ENCODE measurements around the gene CA5A.
"Not testable (repeated sequence)": the region's sequence is repeated elsewhere in the genome, so short reads cannot be mapped to it uniquely, and the experiment has no call there.

The CA5A gene

GRCh38 chr16:87861300-87862099 is 74.8 kb downstream of the CA5A start:
- DNase-seq, result not testable (repeated sequence)

GRCh38 chr16:87860553-87861299 is 75.6 kb downstream of the CA5A start:
- DNase-seq, result no peak

- not testable (repeated sequence) for DNase-seq
Observed at GRCh38 chr16:87858151-87858993, 78.0 kb downstream of the CA5A start.

DNA sequence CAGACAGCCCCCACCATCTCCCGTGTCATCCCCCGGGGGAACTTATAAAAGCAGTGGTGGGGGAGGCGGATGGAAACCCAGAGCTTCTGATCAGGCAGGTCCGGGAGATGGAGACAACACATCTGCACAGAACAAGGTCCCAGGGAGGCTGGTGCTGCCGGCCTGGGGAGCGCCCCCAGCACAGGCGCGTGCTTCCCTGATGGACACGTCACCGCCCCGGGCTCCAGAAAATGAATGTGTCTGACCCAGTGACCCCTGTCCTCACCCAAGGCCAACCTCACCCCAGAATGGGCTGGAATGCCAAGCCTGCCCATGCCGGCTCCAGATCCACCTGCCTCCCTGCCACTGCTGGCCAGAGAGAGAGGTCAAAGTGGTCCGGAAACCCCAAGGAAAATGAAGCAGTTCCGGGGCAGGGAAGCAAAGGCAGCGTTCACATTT is 79.5 kb downstream of the CA5A start:
- no peak for DNase-seq

- DNase-seq, result no peak
Observed at GRCh38 chr16:87855852-87856715, 80.2 kb downstream of the CA5A start.

DNA sequence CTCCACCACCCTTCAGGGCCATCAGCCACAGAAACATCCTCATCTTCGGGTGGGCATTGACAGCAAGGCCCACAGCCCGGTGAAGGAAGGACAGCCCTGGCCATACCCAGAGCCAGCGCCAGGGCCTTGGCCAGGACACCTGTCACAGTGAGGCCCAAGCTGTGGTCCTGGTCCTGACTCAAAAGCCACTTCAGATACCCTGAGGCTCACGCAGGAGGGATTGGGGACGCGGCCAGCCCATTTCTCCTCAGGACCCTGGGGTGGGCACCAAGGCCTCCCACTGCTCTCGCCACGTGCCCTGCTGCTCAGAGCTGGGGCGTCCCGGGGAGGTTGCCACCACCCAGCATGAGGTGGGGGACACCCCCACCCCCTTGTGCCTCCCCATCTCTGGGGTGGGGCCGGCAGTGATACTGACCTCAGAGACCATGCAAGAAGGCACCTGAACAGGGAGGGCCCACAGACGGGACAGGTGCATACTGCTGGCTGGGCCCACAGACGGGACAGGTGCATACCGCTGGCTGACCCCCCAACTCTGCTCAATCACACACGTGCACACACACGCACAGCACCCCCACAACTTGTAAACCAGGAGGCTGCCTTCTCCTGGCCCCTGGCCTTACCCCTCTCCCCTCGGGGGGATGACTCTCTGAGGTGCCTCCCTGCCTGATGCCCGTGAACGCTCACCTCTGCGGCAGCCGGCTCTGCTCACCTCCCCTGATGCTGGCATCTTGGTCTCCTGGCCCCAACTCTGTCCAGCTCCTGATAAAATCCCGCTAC is 81.2 kb downstream of the CA5A start:
- DNase-seq, result no peak

GRCh38 chr16:87854053-87854906 is 82.0 kb downstream of the CA5A start:
- no peak for DNase-seq

- no peak for DNase-seq
Observed at GRCh38 chr16:87853411-87854052, 82.8 kb downstream of the CA5A start.

DNA sequence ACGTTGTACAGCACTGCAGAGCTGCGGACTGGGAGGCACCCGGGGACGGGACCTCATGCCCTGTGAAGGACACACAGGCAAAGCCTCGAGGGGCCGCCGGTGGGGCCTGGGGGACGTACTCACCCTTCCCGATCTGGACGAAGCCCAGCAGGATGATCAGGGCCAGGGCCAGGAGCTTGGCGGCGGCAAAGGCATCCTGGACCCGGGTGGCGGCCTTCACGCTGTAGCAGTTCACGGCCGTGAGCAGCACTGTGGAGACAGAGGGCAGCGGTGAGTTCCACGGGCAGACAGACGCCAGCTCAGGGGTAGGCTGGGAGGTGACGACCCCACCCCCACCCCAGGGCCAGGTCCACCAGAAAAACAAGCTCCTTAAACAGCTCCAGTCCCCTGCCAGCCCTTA is 84.7 kb downstream of the CA5A start:
- no peak for DNase-seq

DNA sequence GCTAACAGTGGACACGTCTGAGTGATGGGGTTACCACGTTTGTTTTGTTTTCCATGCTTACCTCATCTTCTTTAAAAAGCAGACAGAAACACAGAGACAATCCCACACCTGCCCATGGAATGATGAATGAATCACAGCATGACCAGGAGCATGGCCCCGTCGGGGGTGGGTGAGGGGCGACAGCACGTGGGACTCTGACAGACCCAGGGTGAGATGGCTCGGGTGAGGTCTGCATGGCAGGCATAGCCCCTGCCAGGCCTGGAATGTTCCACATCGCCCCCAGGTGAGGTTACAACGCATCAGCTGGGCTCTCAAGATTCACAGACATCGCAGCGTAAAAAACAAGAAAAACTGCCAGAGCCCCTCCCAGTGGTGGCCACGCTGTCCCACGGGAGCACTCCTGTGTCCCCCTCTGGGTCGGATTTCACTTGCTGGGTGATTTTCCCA is 85.2 kb downstream of the CA5A start:
- DNase-seq, result no peak

GRCh38 chr16:87850009-87851006 is 86.0 kb downstream of the CA5A start:
- no peak for DNase-seq

DNA sequence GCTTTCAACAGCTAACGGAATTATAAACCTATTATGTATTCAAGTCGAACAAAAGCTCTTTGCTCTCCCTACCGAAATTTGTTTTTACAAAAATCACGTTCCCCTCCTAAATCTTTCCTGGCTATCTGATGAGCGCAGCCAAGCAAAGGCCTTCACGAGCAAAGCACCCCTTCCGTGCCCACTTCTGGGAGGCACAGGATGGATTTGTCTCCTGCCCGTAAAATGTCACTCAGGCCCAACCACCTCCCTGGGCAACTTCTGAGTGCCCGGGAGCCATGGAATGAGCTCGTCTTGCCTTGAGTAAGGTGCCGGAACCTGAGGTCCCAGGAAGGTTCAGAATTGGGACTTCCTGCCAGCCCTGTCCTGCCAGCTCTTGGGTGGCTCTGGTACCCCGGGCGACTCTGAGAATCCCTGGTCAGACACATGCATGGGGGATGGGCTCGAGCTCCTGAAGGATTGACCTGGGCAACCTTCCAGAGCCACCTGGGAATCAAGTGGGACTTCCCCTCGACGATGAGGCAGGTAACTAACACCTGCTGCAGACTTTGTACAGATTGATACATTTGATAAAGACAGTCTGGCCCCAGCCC is 86.8 kb downstream of the CA5A start:
- DNase-seq, result no peak

DNA sequence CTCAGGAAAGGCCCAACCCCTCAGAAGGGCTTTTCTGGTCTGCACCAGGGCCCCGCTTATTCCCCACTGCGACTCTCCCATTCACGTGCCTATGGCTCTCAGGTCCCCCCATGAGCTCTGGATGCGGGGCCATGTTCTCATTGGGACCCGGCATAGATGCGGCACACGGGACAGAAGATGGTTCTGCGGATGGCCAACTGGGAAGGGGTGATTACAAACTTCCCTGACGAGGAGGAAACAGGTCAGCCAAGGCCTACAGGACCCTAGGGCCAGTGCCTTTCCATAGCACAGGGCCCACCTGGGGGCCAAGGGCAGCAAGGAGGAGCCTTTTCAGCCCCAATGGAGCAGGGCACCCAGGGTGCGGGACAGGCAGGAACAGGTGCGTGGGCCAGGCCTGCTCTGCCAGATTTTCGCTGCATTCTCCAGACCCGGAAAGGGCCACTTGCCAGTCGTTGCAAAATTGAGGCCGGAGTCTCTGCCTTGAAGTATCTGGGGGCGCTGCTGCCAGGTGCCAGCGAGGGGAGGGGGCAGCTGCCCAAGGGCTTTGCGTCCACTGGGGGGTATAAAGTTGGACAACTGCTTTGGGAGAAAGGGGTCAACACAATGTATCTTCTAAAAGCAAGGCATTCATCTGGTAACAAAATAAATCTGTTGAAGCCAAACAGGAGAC is 87.5 kb downstream of the CA5A start:
- DNase-seq, result no peak

DNA sequence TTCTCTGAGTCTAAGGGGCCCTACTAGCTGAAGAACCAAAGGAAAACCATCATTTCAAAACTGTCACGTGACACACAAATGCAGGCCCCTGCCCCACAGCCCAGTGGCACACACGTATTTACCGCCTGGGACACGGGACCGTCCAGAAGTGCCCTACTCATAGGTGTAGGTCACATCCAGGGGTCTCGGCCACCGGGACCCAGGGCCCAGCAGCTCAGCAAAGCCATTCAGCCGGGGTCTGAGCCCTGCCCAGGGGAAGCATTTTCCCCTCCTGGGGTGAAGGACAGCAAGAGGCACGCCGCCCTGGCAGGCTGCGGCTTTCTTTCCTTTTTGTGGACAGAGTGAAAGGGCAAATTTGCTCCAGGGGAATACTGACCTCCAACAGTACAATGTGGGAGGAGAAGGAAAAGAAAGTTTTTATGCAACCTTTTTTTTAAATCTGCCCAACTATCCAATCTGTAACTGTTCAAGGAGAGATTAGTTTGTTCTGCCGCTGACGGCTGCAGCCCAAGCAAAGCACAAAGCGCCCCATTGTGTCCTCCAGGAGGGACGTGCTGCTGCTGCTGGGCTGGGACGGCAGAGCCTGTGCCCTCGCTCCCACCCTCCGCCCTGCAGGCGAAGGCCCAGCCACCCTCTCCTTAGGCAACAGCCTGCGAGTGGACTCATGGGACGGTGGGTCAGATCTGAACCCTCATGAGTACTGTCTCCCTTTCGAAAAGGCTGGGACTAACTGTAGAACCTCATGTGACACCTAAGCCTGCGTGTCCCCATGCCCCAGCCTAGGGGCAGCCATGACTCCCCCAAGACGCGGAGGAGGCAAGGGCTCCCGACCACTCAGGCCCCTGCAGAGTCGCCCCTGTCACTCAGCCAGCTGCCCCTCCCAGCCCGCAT is 88.3 kb downstream of the CA5A start:
- no peak for DNase-seq

DNA sequence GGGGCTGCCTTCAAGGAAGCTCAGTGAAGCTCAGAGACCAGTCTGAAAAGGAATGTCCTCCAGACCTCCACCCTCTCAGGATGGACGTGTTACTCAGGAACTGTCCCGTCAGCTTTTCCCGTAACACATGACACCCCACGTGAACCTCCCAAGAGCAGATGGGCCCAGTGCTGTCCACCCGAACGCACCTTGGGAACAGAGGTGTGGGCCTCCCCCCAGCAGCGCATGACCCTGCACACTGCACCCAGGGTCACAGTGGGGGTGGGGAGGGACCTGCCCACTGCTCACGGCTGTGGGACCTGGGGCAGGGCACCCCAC is 88.9 kb downstream of the CA5A start:
- no peak for DNase-seq

DNA sequence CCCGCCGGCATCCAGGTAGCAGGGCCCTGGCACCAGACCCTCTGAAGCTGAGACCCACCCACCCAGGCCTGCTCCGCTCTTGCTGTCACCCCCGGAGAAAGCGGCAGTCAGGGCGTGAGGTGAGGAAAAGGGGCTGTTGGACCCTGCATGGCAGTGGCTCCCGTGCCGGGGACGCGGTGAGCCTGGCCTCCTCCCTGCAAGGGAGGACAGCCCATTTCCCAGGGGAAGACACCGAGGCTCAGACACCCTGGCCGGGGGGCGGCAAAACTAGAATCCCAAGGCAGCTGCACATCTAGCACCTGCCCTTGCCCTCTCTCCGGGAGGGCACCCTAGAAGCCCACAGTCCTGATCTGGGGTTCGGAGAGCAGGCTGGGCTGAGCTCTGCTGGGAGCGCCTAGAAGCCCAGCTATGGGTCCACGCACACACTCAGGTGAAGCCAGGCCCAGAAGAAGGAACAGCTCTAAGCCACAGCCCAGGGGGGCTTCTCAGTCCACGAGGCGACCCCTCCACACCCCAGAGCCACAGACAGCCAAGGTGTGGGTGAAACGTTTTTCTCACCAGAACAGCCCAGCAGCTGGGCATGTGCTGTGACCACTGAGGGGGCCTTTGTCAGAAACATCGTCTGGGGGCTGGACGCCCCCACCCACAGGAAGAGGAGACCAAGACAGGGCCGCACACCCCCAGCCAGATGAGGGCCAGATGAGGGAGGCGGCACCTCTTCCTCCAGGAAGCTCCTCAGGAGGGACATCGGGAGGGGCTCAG is 89.4 kb downstream of the CA5A start:
- DNase-seq, result no peak

Data from DMS79 (cell line).